ENCODE data around the gene ANKRD30A.
"Not testable (repeated sequence)": the region's sequence is repeated elsewhere in the genome, so short reads cannot be mapped to it uniquely, and the experiment has no call there.

DNA sequence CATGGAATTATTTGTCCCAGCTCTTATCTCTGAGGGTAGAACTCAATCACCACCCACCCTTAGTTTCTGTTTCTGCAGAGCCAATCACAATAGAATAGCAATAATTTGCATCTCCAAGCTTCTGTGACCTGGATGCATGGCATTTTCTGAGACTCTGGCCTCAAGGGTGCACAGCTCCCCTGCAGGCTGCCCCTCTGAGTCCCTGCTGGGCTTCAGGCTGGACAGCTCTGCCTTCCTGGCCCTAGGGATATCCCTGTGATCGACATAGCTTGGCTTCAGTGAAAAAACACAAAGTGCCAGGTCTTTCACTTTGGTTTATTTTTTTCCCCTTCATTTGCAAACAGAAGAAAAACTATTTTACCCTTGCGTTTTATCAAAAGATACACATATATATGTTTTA, 275.4 kb downstream of the ANKRD30A start:
- TF ChIP-seq ZNF232, PRRX2, TEAD4, NR2C2 (CRISPR knock-in tag; IDR thresholded peaks at IDR 0.05): not testable (repeated sequence)
- TF ChIP-seq, protein P1, sequence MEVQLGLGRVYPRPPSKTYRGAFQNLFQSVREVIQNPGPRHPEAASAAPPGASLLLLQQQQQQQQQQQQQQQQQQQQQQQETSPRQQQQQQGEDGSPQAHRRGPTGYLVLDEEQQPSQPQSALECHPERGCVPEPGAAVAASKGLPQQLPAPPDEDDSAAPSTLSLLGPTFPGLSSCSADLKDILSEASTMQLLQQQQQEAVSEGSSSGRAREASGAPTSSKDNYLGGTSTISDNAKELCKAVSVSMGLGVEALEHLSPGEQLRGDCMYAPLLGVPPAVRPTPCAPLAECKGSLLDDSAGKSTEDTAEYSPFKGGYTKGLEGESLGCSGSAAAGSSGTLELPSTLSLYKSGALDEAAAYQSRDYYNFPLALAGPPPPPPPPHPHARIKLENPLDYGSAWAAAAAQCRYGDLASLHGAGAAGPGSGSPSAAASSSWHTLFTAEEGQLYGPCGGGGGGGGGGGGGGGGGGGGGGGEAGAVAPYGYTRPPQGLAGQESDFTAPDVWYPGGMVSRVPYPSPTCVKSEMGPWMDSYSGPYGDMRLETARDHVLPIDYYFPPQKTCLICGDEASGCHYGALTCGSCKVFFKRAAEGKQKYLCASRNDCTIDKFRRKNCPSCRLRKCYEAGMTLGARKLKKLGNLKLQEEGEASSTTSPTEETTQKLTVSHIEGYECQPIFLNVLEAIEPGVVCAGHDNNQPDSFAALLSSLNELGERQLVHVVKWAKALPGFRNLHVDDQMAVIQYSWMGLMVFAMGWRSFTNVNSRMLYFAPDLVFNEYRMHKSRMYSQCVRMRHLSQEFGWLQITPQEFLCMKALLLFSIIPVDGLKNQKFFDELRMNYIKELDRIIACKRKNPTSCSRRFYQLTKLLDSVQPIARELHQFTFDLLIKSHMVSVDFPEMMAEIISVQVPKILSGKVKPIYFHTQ (CRISPR knock-in tag; IDR thresholded peaks at IDR 0.05), result not testable (repeated sequence)
- TF ChIP-seq, protein P2, sequence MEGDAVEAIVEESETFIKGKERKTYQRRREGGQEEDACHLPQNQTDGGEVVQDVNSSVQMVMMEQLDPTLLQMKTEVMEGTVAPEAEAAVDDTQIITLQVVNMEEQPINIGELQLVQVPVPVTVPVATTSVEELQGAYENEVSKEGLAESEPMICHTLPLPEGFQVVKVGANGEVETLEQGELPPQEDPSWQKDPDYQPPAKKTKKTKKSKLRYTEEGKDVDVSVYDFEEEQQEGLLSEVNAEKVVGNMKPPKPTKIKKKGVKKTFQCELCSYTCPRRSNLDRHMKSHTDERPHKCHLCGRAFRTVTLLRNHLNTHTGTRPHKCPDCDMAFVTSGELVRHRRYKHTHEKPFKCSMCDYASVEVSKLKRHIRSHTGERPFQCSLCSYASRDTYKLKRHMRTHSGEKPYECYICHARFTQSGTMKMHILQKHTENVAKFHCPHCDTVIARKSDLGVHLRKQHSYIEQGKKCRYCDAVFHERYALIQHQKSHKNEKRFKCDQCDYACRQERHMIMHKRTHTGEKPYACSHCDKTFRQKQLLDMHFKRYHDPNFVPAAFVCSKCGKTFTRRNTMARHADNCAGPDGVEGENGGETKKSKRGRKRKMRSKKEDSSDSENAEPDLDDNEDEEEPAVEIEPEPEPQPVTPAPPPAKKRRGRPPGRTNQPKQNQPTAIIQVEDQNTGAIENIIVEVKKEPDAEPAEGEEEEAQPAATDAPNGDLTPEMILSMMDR (IDR thresholded peaks at IDR 0.05), result not testable (repeated sequence)
- TF ChIP-seq, protein P3, sequence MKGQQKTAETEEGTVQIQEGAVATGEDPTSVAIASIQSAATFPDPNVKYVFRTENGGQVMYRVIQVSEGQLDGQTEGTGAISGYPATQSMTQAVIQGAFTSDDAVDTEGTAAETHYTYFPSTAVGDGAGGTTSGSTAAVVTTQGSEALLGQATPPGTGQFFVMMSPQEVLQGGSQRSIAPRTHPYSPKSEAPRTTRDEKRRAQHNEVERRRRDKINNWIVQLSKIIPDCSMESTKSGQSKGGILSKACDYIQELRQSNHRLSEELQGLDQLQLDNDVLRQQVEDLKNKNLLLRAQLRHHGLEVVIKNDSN (CRISPR knock-in tag; IDR thresholded peaks at IDR 0.05), result not testable (repeated sequence)

Data from WTC11 (cell line).